ENCODE data around the gene FTSJ1.

GRCh38 chrX:48487362-48487798 is 11.4 kb downstream of the FTSJ1 start:
- no peak for TF ChIP-seq BHLHE40 (IDR thresholded peaks at IDR 0.05; ENCODE audit: borderline replicate concordance)
- TF ChIP-seq NFRKB (IDR thresholded peaks at IDR 0.05): no peak
- no peak for TF ChIP-seq FOXM1 (IDR thresholded peaks at IDR 0.05; ENCODE audit: borderline replicate concordance)
- TF ChIP-seq FOXA1 (IDR thresholded peaks at IDR 0.05): no peak
- no peak for TF ChIP-seq SUZ12 (IDR thresholded peaks at IDR 0.05)
- no peak for TF ChIP-seq ARNT (IDR thresholded peaks at IDR 0.05)
